Measurements from ENCODE around the gene PTPRT. TPM values are rescaled to one million over a fixed set of nuclear protein-coding genes. Genes with fewer than 3 reads are reported as not detected.

PTPRT gene
- total and polyA plus RNA-seq, 12 donors = 0.04 to 0.53 (median 0.22) TPM; not detected in 1

- no peaks in the 10 kb centered on the region for H3K36me3 ChIP-seq
- ATAC-seq = no peak
- H3K27me3 ChIP-seq = peaks cover 0 to 13% (median 0%) of the 10 kb centered on the region in 7 donors
- H3K4me3 ChIP-seq = no peak overlapping the region
- no peak for DNase-seq
- H3K27ac ChIP-seq = no peak overlapping the region
- H3K4me1 ChIP-seq = no peaks in the 10 kb centered on the region
- intact Hi-C loops (cut with DNase I) = no loop called here
- 71 to 77% methylated on average over 2 of the region's 2 CpGs for WGBS, 2 donors
- no peak for TF ChIP-seq CTCF (IDR thresholded peaks at IDR 0.05)
- no peaks in the 10 kb centered on the region for H3K9me3 ChIP-seq
Observed at GRCh38 chr20:42959996-42960395, 229.7 kb downstream of the PTPRT start.

- Histone ChIP-seq H3K27me3 (peaks cover 0 to 13% (median 0%) of the 10 kb centered on the region in 7 donors), H3K27ac (no peak overlapping the region), H3K4me1 (no peaks in the 10 kb centered on the region), H3K9me3 (no peaks in the 10 kb centered on the region), H3K4me3 (no peak overlapping the region), H3K36me3 (no peaks in the 10 kb centered on the region)
- intact Hi-C loops (cut with DNase I) = no loop called here
- DNase-seq = no peak
- no peak for TF ChIP-seq CTCF (IDR thresholded peaks at IDR 0.05)
- ATAC-seq = no peak
- 83 to 91% methylated on average over 2 of the region's 2 CpGs for WGBS, 2 donors
Observed at GRCh38 chr20:42958367-42959069, 231.2 kb downstream of the PTPRT start.

GRCh38 chr20:42957704-42958095 lies 232.0 kb downstream of the PTPRT start:
- intact Hi-C loops (cut with DNase I) = no loop called here
- no peak for TF ChIP-seq CTCF (IDR thresholded peaks at IDR 0.05)
- ATAC-seq (no peak), DNase-seq (no peak)
- no peak overlapping the region for H3K4me3 ChIP-seq
- WGBS, 2 donors = 73 to 94% methylated on average over 1 of the region's 1 CpG
- no peaks in the 10 kb centered on the region for H3K9me3 ChIP-seq
- peaks cover 0 to 13% (median 0%) of the 10 kb centered on the region in 7 donors for H3K27me3 ChIP-seq
- H3K36me3 ChIP-seq = no peaks in the 10 kb centered on the region
- no peak overlapping the region for H3K27ac ChIP-seq
- no peaks in the 10 kb centered on the region for H3K4me1 ChIP-seq

GRCh38 chr20:42957018-42957703 lies 232.5 kb downstream of the PTPRT start:
- Histone ChIP-seq H3K4me1 (no peaks in the 10 kb centered on the region), H3K27ac (no peak overlapping the region), H3K27me3 (peaks cover 0 to 13% (median 0%) of the 10 kb centered on the region in 7 donors), H3K36me3 (no peaks in the 10 kb centered on the region), H3K9me3 (no peaks in the 10 kb centered on the region), H3K4me3 (no peak overlapping the region)
- no peak for TF ChIP-seq CTCF (IDR thresholded peaks at IDR 0.05)
- ATAC-seq = no peak
- DNase-seq = no peak
- 79 to 83% methylated on average over 9 of the region's 9 CpGs for WGBS, 2 donors
- intact Hi-C loops (cut with DNase I) = no loop called here

Measured in heart right ventricle (tissue), 16 donors.